PC-9 (cell line): ENCODE measurements around the gene CPB1. TPM values are rescaled to one million over a fixed set of nuclear protein-coding genes. Genes with fewer than 3 reads are reported as not detected.

Source experiments
- BruUV-seq: library from RNA; stranded (reverse); fragments of 400-500 nt; replicated peaks from 2 replicates; lab custom pipeline; 2021; lab: Mats Ljungman, UMichigan
- CTCF ChIA-PET: fragments of 300-600 bp; sonication (Branson Sonifier 250); formaldehyde crosslinking; loops from one replicate; lab custom pipeline; 2022; ENCODE audit warnings: antibody characterized with exemption; lab: Charles Lee
- POLR2A ChIA-PET: fragments of 300-600 bp; sonication (Branson Sonifier 250); formaldehyde crosslinking; loops from one replicate; lab custom pipeline; 2022; ENCODE audit warnings: antibody characterized with exemption; ENCODE audit not compliant: unreplicated experiment; lab: Charles Lee
- DNase-seq, 2 experiments: peaks; one replicate each; pipeline versions ENCODE4 v3.0.0 to v3.0.0-alpha.2; 2015 to 2022; ENCODE audit warnings: mixed read lengths in 1 of 2
- H2AFZ ChIP-seq: fragments of 200-600 bp; sonication (generic); 2 replicates; pipeline ENCODE4 v1.8.1; 2017; ENCODE audit warnings: antibody characterized with exemption
- H3F3A ChIP-seq: fragments of 200-600 bp; sonication (generic); 2 replicates; pipeline ENCODE4 v1.8.1; 2017; ENCODE audit warnings: antibody characterized with exemption, mild to moderate bottlenecking, low read depth; ENCODE audit not compliant: insufficient read depth
- H3K27ac ChIP-seq: fragments of 200-600 bp; sonication (generic); 2 replicates; pipeline ENCODE4 v1.6.1; 2016; ENCODE audit warnings: mixed run types
- H3K27me3 ChIP-seq: fragments of 200-600 bp; sonication (generic); 2 replicates; pipeline ENCODE4 v1.6.1; 2016; ENCODE audit warnings: low read depth, mixed run types; ENCODE audit not compliant: insufficient read depth
- H3K36me3 ChIP-seq: fragments of 200-600 bp; sonication (generic); 2 replicates; pipeline ENCODE4 v1.6.1; 2016; ENCODE audit warnings: low read depth, mixed run types
- H3K4me1 ChIP-seq: fragments of 200-600 bp; sonication (generic); replicated peaks from 2 replicates; pipeline ENCODE4 v1.6.1; 2016; ENCODE audit warnings: mixed run types; ENCODE audit not compliant: insufficient read depth
- H3K4me2 ChIP-seq: fragments of 200-600 bp; sonication (generic); 2 replicates; pipeline ENCODE4 v1.6.1; 2017; ENCODE audit warnings: mixed run types
- H3K4me3 ChIP-seq: fragments of 200-600 bp; sonication (generic); 2 replicates; pipeline ENCODE4 v1.6.1; 2016; ENCODE audit warnings: mixed run types
- H3K79me2 ChIP-seq: fragments of 200-600 bp; sonication (generic); 2 replicates; pipeline ENCODE4 v1.6.1; 2017; ENCODE audit warnings: low read depth, mixed run types
- H3K9me2 ChIP-seq: fragments of 200-600 bp; sonication (generic); 2 replicates; pipeline ENCODE4 v1.8.1; 2017; ENCODE audit warnings: mild to moderate bottlenecking; ENCODE audit not compliant: insufficient read depth
- H3K9me3 ChIP-seq: fragments of 200-600 bp; sonication (generic); 2 replicates; pipeline ENCODE4 v1.8.1; 2016; ENCODE audit warnings: low read depth; ENCODE audit not compliant: insufficient read depth
- H4K20me1 ChIP-seq: fragments of 200-600 bp; sonication (generic); 2 replicates; pipeline ENCODE4 v1.8.1; 2017; ENCODE audit not compliant: insufficient read depth
- CTCF ChIP-seq: fragments of 200-600 bp; sonication (generic); conservative IDR thresholded peaks from 2 replicates; pipeline ENCODE4 v1.6.1; 2017; ENCODE audit warnings: mixed run types, antibody characterized with exemption, mild to moderate bottlenecking, moderate library complexity
- EZH2 ChIP-seq: fragments of 200-600 bp; sonication (generic); IDR thresholded peaks from 2 replicates; pipeline ENCODE4 v1.8.0; 2017; ENCODE audit warnings: antibody characterized with exemption, low read depth
- intact Hi-C: fragments of 100-400 bp; cut with micrococcal nuclease; formaldehyde crosslinking; loops from one replicate; pipeline ENCODE4 v1.10.0; 2022; ENCODE audit not compliant: unreplicated experiment
- total RNA-seq: library from RNA; stranded (reverse); gene quantifications from 2 replicates; pipeline ENCODE4 v1.2.3, GENCODE V29; 2021

CPB1 gene
- total RNA-seq, 1 experiment from 2014 or later, result not detected

GRCh38 chr3:148878095-148878494 is 50.5 kb downstream of the CPB1 start:
- H3K36me3 ChIP-seq, result no peaks in the 10 kb centered on the region
- H2AFZ ChIP-seq, result no peak overlapping the region
- no peak overlapping the region for H3K4me2 ChIP-seq
- no peaks in the 10 kb centered on the region for H3K9me2 ChIP-seq
- no TSS peak for BruUV-seq
- H3K79me2 ChIP-seq, result no peaks in the 10 kb centered on the region
- H4K20me1 ChIP-seq, result no peaks in the 10 kb centered on the region
- CTCF ChIA-PET, result no interaction called here
- H3F3A ChIP-seq, result no peaks in the 10 kb centered on the region
- H3K9me3 ChIP-seq, result no peaks in the 10 kb centered on the region
- POLR2A ChIA-PET, result no interaction called here
- no peaks in the 10 kb centered on the region for H3K4me1 ChIP-seq
- H3K27ac ChIP-seq, result no peak overlapping the region
- no peak for DNase-seq
- H3K27me3 ChIP-seq, result no peaks in the 10 kb centered on the region
- H3K4me3 ChIP-seq, result no peak overlapping the region
- TF ChIP-seq EZH2, result no peak
- no peak for TF ChIP-seq CTCF
- intact Hi-C loops, result no loop called here

- Histone ChIP-seq H3F3A (no peaks in the 10 kb centered on the region), H3K36me3 (no peaks in the 10 kb centered on the region), H3K27ac (no peak overlapping the region), H4K20me1 (no peaks in the 10 kb centered on the region), H2AFZ (no peak overlapping the region), H3K79me2 (no peaks in the 10 kb centered on the region), H3K27me3 (no peaks in the 10 kb centered on the region), H3K9me2 (no peaks in the 10 kb centered on the region), H3K9me3 (no peaks in the 10 kb centered on the region), H3K4me1 (no peaks in the 10 kb centered on the region), H3K4me3 (no peak overlapping the region), H3K4me2 (no peak overlapping the region)
- TF ChIP-seq CTCF (no peak), EZH2 (no peak)
- DNase-seq, result no peak
- intact Hi-C loops, result no loop called here
- ChIA-PET CTCF (no interaction called here), POLR2A (no interaction called here)
- BruUV-seq, result no TSS peak
Observed at GRCh38 chr3:148879256-148879655, 51.6 kb downstream of the CPB1 start.

GRCh38 chr3:148880681-148881080 is 53.1 kb downstream of the CPB1 start:
- no TSS peak for BruUV-seq
- Histone ChIP-seq H3F3A (no peaks in the 10 kb centered on the region), H3K4me1 (no peaks in the 10 kb centered on the region), H3K4me3 (no peak overlapping the region), H3K9me3 (no peaks in the 10 kb centered on the region), H4K20me1 (no peaks in the 10 kb centered on the region), H3K9me2 (no peaks in the 10 kb centered on the region), H2AFZ (no peak overlapping the region), H3K79me2 (no peaks in the 10 kb centered on the region), H3K4me2 (no peak overlapping the region), H3K27me3 (no peaks in the 10 kb centered on the region), H3K36me3 (no peaks in the 10 kb centered on the region), H3K27ac (no peak overlapping the region)
- intact Hi-C loops, result no loop called here
- POLR2A ChIA-PET, result interaction anchor here (0.5 to 0.7 kb wide), 2 partner anchors 332 to 365 kb away, joined by 4 to 11 read pairs; no protein-coding TSS in a partner anchor
- no peak for DNase-seq
- no peak for TF ChIP-seq EZH2
- peak; percentile 43; the same call in 1 of the 2 replicates for TF ChIP-seq CTCF
- CTCF ChIA-PET, result interaction anchor here (1.1 to 1.7 kb wide), 2 partner anchors 18 to 153 kb away, joined by 3 to 4 read pairs; no protein-coding TSS in a partner anchor
